Uterus (tissue), 2 donors: ENCODE data around the gene LRP3.

Source experiments
- POLR2A ChIP-seq, 2 donors: fragments of 450-650 bp; IDR thresholded peaks; one replicate each; pipeline ENCODE4 v1.6.1; 2016; ENCODE audit warnings: antibody characterized with exemption in 2 of 2, mild to moderate bottlenecking in 1 of 2, moderate library complexity in 1 of 2
- TF ChIP-seq, protein P1 (sequence below), 4 experiments: fragments of 200-600 bp in 2 of 4; fragments of 450-650 bp in 2 of 4; sonication (generic) in 2 of 4; IDR thresholded peaks; one replicate each; pipeline ENCODE4 v1.5.1; 2016 to 2019; ENCODE audit warnings: antibody characterized with exemption in 4 of 4, mild to moderate bottlenecking in 2 of 4, moderate library complexity in 1 of 4

DNA sequence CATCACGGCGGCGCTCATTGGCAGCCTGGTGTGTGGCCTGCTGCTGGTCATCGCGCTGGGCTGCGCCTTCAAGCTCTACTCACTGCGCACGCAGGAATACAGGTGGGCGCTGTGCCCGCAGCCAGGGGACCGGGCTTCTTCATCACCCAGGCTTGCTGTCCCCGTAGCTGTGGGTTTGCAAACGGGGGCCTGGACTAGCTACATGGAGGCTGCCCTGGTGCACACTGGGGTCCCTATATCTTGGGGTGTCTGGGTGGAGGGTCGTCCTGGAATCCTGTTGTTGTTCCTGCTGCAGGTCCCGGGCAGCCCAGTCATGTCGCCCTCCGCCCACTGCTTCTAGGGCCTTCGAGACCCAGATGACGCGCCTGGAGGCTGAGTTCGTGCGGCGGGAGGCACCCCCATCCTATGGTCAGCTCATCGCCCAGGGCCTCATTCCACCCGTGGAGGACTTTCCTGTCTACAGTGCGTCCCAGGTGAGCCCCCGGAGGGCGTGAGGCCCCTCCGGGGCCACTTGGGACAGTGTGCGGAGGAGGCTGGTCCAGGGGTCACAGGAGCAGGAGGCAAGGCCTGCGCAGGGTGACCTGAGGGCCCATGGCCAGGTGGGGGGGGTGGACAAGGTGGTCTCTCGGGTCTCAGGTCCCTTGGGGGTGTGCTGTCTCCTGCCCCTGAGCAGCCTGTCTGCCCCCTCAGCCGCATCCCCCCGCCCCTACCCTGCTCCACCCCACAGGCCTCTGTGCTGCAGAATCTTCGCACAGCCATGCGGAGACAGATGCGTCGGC lies 12.3 kb downstream of the LRP3 start:
- TF ChIP-seq, protein P1, sequence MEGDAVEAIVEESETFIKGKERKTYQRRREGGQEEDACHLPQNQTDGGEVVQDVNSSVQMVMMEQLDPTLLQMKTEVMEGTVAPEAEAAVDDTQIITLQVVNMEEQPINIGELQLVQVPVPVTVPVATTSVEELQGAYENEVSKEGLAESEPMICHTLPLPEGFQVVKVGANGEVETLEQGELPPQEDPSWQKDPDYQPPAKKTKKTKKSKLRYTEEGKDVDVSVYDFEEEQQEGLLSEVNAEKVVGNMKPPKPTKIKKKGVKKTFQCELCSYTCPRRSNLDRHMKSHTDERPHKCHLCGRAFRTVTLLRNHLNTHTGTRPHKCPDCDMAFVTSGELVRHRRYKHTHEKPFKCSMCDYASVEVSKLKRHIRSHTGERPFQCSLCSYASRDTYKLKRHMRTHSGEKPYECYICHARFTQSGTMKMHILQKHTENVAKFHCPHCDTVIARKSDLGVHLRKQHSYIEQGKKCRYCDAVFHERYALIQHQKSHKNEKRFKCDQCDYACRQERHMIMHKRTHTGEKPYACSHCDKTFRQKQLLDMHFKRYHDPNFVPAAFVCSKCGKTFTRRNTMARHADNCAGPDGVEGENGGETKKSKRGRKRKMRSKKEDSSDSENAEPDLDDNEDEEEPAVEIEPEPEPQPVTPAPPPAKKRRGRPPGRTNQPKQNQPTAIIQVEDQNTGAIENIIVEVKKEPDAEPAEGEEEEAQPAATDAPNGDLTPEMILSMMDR (IDR thresholded peaks at IDR 0.05) = no peak
- TF ChIP-seq POLR2A (IDR thresholded peaks at IDR 0.05) = no peak
